WERI-Rb-1 (cell line): ENCODE data around the gene KLK1.
"Not testable (repeated sequence)": the region's sequence is repeated elsewhere in the genome, so short reads cannot be mapped to it uniquely, and the experiment has no call there.

Experiments
- DNase-seq: peaks from one replicate; pipeline ENCODE4 v3.0.0-alpha.2; 2020
- H3K27ac ChIP-seq: fragments of 250-450 bp; sonication (Bioruptor Pico); 2 replicates; pipeline ENCODE4 v1.5.1; 2020; ENCODE audit warnings: mild to moderate bottlenecking, moderate library complexity
- H3K27me3 ChIP-seq: fragments of 250-450 bp; sonication (Bioruptor Pico); 2 replicates; pipeline ENCODE4 v1.5.1; 2021; ENCODE audit warnings: mild to moderate bottlenecking, low read depth, moderate library complexity; ENCODE audit not compliant: insufficient read depth, severe bottlenecking
- H3K36me3 ChIP-seq: fragments of 250-450 bp; sonication (Bioruptor Pico); 2 replicates; pipeline ENCODE4 v1.5.1; 2020; ENCODE audit warnings: mild to moderate bottlenecking, moderate library complexity
- H3K4me3 ChIP-seq: 2 replicates; pipeline ENCODE4 v1.5.1; 2011; ENCODE audit warnings: low read depth, mild to moderate bottlenecking, control low read depth, low read length
- H3K9me3 ChIP-seq: fragments of 250-450 bp; sonication (Bioruptor Pico); 2 replicates; pipeline ENCODE4 v1.5.1; 2021; ENCODE audit warnings: mild to moderate bottlenecking, moderate library complexity; ENCODE audit not compliant: severe bottlenecking
- TF ChIP-seq, protein P1 (sequence below): IDR thresholded peaks from 2 replicates; pipeline ENCODE4 v1.5.1; 2011; ENCODE audit warnings: low read depth, mild to moderate bottlenecking, control low read depth, inconsistent platforms, low read length

KLK1 gene

DNA sequence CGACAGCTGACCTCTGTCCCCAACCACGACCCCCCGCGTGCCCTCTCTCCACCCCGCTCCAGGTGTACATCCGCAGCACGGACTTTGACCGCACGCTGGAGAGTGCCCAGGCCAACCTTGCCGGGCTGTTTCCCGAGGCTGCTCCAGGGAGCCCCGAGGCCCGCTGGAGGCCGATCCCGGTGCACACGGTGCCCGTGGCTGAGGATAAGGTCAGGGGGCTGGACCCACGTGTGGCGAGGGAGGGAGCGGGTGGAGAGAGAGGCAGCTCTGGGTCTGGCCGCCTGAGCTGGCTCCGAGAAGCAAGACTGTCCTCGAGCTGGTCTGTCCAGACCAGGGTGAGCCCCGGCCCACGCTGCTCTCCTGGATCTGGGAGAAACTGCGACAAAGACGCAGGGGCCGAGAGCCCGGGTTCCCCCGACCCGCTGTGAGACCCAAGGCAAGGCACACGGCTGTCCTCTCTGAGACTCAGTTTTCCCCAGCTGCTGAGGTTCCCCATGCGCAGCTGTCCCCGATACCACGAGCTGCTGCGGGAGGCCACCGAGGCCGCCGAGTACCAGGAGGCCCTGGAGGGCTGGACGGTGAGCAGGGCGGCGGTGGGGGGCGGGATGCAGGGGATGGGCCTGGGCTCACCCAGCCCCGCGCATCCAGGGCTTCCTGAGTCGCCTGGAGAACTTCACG, 31.9 kb downstream of the KLK1 start:
- TF ChIP-seq, protein P1, sequence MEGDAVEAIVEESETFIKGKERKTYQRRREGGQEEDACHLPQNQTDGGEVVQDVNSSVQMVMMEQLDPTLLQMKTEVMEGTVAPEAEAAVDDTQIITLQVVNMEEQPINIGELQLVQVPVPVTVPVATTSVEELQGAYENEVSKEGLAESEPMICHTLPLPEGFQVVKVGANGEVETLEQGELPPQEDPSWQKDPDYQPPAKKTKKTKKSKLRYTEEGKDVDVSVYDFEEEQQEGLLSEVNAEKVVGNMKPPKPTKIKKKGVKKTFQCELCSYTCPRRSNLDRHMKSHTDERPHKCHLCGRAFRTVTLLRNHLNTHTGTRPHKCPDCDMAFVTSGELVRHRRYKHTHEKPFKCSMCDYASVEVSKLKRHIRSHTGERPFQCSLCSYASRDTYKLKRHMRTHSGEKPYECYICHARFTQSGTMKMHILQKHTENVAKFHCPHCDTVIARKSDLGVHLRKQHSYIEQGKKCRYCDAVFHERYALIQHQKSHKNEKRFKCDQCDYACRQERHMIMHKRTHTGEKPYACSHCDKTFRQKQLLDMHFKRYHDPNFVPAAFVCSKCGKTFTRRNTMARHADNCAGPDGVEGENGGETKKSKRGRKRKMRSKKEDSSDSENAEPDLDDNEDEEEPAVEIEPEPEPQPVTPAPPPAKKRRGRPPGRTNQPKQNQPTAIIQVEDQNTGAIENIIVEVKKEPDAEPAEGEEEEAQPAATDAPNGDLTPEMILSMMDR = no peak
- Histone ChIP-seq H3K4me3 (no peak overlapping the region), H3K27ac (no peak overlapping the region), H3K9me3 (no peaks in the 10 kb centered on the region), H3K27me3 (no peaks in the 10 kb centered on the region), H3K36me3 (peaks cover 16% of the 10 kb centered on the region)
- no peak for DNase-seq

DNA sequence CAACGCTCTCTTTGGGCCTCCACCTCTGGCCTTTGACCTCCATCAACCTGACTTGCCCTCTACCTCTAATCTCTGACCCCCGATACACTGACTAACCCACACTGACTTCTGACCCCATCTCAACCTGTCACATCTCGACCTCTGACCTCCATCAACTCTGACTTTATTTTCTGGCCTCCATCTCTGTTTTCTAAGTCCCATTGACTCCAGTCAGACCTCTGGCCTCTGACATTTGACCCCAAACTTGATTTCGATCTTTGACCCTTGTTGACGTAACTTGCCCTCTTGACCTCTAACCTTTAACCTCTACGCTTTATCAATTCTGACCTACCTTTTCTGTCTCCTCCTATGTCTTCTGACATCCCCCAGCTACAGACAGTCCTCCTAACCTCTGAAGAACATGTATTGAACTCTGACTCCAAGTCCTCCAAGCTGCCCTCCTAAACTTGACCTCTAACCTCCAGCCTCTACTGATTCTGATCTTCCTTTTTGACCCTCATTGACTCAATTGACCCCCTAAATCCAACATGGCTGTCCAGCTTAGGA, 32.6 kb downstream of the KLK1 start:
- TF ChIP-seq, protein P1 = no peak
- Histone ChIP-seq H3K36me3 (peaks cover 11% of the 10 kb centered on the region; the same call in 1 of the 2 replicates), H3K27ac (no peak overlapping the region), H3K4me3 (no peak overlapping the region), H3K9me3 (no peaks in the 10 kb centered on the region), H3K27me3 (no peaks in the 10 kb centered on the region)
- no peak for DNase-seq

DNA sequence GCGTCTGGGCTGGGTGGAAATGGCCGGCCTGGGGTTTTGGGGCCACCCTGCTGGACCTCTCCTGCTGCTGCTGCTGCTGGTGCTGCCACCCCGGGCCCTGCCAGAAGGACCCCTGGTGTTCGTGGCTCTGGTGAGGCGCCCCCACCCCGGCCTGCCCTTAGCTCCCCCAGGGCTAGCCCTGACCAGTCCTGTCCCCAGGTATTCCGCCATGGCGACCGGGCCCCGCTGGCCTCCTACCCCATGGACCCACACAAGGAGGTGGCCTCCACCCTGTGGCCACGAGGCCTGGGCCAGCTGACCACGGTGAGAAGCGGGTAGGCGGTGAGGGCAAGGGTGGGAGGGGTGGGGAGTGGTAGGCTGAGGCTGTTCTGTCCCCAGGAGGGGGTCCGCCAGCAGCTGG, 33.2 kb downstream of the KLK1 start, which contains the start of gene ACP4:
Gene ACP4, plus strand, starts transcription at position 20 of the 400 bp plus-strand sequence. Its CDS starts 0 bp downstream, at position 20.
- no peaks in the 10 kb centered on the region for H3K27me3 ChIP-seq
- TF ChIP-seq, protein P1 = no peak
- peaks cover 5% of the 10 kb centered on the region; the same call in 1 of the 2 replicates for H3K36me3 ChIP-seq
- DNase-seq = no peak
- no peak within 1 kb of the TSS for H3K4me3 ChIP-seq
- H3K27ac ChIP-seq = no peak within 1 kb of the TSS
- no peaks in the 10 kb centered on the region for H3K9me3 ChIP-seq

DNA sequence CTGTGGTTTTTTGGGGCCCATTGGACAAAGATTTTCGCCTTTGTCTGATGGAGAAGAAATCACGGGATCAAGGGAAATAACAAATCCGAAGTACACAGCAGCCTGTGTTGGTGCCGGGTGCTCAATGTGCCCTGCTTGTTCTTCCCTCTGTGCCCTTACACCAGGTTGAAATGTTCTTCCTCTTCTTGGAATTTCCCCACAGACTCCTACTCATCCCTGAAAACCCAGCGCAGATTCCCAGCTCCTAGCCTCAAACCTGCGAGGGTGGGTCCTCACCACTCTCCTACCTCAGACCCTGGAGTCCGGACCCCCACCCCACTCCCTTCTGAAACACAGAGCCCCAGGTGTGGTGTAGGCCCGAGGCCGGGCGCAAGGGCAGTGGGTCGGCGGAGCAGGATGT, 38.3 kb downstream of the KLK1 start:
- Histone ChIP-seq H3K9me3 (no peaks in the 10 kb centered on the region), H3K36me3 (no peaks in the 10 kb centered on the region), H3K27ac (no peak overlapping the region), H3K27me3 (peaks cover 12% of the 10 kb centered on the region), H3K4me3 (no peak overlapping the region)
- TF ChIP-seq, protein P1 = no peak
- no peak for DNase-seq

DNA sequence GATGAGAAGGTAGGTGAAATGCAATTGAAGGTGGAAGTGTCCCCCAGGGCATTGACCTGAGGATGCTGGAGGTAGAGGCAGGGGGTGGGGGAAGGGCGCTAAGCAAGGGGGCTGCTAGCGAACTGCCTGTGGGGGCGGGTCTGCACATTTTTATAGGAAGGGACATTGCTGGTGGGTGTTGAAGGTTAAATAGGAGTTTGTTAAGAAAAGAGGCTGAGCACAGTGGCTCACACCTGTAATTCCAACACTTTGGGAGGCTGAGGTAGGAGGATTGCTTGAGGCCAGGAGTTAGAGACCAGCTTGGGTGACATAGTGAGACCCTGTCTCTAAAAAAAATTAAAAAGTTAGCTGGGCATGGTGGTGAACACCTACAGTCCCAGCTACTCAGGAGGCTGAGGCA, 38.9 kb downstream of the KLK1 start:
- no peak for DNase-seq
- no peak overlapping the region for H3K27ac ChIP-seq
- H3K4me3 ChIP-seq = no peak overlapping the region
- H3K27me3 ChIP-seq = peaks cover 18% of the 10 kb centered on the region
- no peaks in the 10 kb centered on the region for H3K9me3 ChIP-seq
- TF ChIP-seq, protein P1 = no peak
- H3K36me3 ChIP-seq = no peaks in the 10 kb centered on the region

DNA sequence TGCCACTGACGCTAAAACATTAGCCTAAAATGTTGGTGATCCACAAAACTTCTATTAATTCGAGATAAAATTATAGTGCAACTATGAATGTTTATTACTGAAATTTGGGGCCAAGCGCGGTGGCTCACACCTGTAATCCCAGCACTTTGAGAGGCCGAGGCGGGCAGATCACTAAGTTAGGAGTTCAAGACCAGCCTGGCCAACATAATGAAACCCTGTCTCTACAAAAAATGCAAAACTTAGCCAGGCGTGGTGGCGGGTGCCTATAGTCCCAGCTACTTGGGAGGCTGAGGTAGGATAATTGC, 39.8 kb downstream of the KLK1 start:
- peaks cover 27% of the 10 kb centered on the region for H3K27me3 ChIP-seq
- not testable (repeated sequence) for DNase-seq, H3K36me3 ChIP-seq, H3K4me3 ChIP-seq, H3K9me3 ChIP-seq, H3K27ac ChIP-seq
